HG03558 (cell line): ENCODE data around the gene SNED1.

Experiments
- ATAC-seq: cut with Tn5 transposase; IDR thresholded peaks from one replicate; pipeline ENCODE4 v1.9.1; 2021; ENCODE audit warnings: moderate number of reproducible peaks; ENCODE audit not compliant: unreplicated experiment; ENCODE audit errors: extremely low read depth

SNED1 gene

GRCh38 chr2:241019441-241020139 lies 21.2 kb downstream of the SNED1 start:
- ATAC-seq = no peak

DNA sequence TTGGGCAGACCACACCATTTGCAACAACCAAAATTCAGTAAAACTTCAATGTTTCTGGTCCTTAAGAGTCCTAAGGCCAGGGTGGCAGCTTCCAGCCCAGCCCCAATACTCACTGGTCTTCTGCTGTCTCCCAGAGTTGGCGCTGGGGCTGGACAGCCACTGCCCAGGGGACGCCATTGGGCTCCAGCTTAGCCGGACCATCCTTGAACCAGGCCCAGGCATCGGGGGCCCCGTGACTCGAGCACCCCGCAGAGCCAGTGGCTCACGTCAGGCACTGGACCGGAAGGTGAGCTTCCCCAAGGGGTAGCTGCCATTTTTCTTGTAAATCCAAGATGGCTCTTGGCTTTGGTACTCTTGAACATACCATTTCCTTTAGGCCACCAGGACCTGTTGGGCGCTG lies 21.8 kb downstream of the SNED1 start:
- no peak for ATAC-seq

GRCh38 chr2:241020629-241021190 lies 22.3 kb downstream of the SNED1 start:
- ATAC-seq = no peak

GRCh38 chr2:241025639-241026038 lies 27.2 kb downstream of the SNED1 start:
- ATAC-seq = no peak

DNA sequence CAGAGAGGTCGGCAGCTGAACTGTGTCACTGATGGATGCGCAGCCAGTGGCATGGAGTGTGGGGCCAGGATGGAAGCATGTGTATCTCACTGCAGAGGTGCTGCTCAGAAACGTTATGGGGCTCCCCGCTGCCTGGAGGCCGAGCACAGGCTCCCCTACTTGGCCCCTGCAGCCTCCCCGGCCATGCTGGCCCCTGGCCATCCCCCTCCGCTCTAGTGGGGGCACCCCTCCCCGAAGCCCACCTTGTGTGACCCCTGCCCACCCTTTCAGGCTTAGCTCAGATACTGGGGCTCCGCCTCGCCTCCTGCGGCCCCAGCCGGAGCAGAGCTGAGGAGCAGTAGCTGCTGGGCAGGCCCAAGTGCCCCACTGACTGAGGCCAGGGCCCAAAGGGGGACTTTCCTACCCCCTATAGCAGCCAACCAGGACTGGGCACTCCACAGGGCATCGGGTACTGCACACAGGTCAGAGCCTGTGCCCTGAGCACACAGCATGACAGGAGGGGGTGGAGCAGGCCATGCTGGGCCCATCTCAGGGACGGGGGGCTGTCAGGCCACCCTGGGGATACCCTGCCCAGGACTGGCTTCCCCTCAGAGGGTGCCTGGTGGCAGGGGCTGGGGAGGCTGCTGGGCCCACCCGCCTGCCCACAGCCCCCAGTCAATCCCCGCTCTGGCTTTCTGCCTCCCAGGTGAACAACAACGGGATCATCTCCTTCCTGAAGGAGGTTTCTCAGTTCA lies 31.3 kb downstream of the SNED1 start:
- ATAC-seq = no peak

GRCh38 chr2:241030333-241030680 lies 31.9 kb downstream of the SNED1 start:
- no peak for ATAC-seq

DNA sequence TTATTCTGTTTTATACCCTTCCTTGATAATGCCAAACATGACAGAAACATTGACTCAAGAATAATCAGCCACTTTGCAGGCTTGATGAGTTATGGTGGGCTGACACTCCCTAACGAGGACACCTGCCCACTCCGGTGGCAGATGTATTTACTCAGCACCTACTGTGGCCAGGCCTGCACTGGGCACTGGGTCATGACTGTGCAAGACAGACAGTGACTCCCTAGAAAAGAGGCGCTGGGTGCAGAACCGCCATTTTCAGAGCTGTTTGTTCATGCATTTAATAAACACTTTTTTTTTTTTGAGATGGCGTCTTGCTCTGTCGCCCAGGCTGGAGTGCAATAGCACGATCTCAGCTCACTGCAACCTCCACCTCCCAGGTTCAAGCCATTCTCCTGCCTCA lies 32.5 kb downstream of the SNED1 start:
- ATAC-seq = no peak

- ATAC-seq = no peak
Observed at GRCh38 chr2:241031436-241032165, 33.2 kb downstream of the SNED1 start.

DNA sequence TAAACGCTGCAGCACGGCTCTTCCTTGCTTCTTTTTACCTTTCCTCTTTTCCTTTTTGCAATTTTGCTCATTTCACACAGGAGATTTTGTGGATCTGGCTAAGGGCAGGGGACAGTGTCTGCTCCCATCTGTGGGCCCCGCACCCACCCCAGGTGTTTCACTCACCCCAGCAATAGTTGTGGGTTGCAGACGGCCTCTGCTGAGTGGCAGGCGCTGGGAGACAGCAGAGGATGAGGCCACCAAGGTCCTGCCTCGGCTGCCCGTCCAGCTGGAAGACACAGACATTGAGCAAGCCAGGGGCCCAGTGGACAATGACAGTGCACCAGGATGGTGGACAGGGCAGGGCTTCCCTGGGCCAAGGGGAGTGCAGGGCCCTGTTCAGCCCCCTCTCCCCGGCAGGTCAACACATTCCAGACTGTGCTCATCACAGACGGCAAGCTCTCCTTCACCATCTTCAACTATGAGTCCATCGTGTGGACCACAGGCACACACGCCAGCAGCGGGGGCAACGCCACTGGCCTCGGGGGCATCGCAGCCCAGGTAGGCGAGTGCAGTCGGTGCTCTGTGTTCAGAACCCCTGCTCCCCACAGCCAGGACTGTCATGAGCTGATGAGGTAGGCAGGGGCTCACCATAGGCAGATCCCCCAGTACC lies 35.0 kb downstream of the SNED1 start:
- no peak for ATAC-seq

DNA sequence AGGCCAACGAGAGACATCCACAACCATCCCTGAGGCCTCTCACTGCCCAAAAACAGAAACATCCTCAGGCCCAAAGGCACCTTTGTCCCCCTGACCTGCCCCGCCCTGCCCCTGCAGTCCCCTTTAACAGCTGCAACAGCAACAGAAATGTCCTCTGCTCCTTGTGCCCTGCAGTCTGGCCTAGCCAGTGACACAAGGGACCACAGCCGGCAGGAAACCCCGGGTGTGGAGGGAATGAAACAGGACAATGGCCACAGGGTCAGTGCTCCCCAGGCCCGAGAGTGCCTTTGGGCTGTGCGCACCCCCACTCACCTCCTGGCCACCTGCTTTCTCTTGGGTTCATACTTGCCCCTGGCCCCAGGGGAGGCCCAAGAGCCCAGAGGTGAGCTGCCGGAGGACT lies 35.6 kb downstream of the SNED1 start:
- ATAC-seq = no peak

- no peak for ATAC-seq
Observed at GRCh38 chr2:241034490-241035141, 36.2 kb downstream of the SNED1 start.

GRCh38 chr2:241035142-241035817 lies 36.9 kb downstream of the SNED1 start:
- ATAC-seq = no peak

- ATAC-seq = no peak
Observed at GRCh38 chr2:241035818-241036396, 37.5 kb downstream of the SNED1 start.

DNA sequence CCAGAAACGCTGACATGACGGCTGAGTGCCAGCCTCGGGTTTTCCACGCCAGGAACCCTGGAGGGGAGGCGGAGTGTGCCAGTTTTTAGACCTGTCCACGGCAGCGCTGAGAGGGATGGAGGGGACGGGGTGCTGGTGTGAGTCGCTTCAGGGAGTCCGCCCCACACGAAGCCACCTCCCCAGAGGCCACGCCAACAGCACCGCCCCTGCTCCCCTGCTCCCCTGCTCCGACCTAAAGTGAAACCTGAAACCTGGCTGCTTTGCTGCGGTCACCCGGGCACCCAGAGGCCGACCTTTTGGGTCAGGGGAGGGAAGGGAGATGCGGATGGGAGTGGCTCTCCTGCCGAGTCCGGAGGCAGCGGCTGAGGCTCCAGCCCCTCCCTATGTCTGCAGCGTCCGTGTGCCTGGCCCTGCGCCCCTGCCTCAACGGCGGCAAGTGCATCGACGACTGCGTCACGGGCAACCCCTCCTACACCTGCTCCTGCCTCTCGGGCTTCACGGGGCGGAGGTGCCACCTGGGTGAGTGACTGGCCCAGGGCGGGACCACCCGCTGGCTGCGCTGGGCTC lies 38.1 kb downstream of the SNED1 start:
- ATAC-seq = no peak

DNA sequence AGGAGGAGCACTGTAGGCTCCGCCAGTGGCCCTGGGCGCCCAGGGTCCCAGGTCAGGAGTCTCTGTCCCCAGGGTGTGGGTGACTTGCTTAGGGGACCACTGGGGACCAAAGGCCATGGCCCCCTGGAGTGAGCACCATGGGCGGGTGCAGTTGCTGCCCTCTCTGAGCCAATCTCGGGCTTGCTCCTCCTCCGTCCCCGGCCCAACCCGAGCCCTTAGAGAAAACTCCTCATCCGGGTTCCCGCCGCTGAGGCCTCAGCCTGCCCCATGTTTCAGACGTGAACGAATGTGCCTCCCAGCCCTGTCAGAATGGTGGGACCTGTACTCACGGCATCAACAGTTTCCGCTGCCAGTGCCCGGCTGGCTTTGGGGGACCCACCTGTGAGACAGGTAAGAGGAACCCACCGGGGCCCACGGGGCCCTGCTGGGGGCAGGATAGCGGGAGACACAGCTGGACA lies 38.6 kb downstream of the SNED1 start:
- no peak for ATAC-seq

DNA sequence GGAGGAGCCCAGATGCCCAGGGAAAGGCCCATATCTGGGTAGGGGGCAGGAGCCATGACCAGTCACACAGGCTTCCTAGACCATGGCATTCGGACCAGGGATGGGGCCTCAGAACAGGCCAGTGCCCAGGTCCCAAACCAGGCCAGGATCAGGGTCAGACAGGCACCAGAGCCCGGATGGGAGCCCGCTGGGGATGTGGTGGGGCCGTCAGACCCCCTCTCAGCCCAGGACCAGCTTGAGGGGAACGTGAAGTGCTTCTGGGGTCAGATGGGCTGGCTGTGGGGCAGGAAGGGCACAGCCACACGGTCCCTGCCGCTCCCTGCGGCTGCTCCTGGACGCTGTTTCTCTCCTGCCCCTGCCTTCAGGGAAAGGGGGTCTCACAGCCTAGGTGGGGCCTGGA lies 39.1 kb downstream of the SNED1 start:
- ATAC-seq = no peak

- ATAC-seq = no peak
Observed at GRCh38 chr2:241038374-241039180, 40.2 kb downstream of the SNED1 start.

GRCh38 chr2:241039416-241039815 lies 41.0 kb downstream of the SNED1 start:
- no peak for ATAC-seq
